ENCODE results near the gene CENPT.

DNA sequence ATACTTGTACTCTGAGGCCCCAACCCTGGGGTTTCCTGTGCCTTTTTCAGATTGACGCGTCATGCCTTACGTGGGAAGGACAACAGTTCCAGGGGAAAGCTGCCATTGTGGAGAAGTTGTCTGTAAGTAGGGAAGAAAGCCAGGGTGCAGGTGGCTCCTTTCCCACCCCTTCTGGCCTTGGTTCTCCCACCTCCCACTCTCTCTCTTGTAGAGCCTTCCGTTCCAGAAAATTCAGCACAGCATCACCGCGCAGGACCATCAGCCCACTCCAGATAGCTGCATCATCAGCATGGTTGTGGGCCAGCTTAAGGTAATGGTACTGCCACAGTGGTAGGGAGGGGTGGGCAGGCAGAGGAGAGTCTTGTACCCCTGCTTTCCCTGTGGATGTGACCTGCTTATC, 20.8 kb upstream of the CENPT start:
- TF ChIP-seq, protein P1, sequence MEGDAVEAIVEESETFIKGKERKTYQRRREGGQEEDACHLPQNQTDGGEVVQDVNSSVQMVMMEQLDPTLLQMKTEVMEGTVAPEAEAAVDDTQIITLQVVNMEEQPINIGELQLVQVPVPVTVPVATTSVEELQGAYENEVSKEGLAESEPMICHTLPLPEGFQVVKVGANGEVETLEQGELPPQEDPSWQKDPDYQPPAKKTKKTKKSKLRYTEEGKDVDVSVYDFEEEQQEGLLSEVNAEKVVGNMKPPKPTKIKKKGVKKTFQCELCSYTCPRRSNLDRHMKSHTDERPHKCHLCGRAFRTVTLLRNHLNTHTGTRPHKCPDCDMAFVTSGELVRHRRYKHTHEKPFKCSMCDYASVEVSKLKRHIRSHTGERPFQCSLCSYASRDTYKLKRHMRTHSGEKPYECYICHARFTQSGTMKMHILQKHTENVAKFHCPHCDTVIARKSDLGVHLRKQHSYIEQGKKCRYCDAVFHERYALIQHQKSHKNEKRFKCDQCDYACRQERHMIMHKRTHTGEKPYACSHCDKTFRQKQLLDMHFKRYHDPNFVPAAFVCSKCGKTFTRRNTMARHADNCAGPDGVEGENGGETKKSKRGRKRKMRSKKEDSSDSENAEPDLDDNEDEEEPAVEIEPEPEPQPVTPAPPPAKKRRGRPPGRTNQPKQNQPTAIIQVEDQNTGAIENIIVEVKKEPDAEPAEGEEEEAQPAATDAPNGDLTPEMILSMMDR (conservative IDR thresholded peaks at IDR 0.05; ENCODE audit: low read length): no peak
- no peak for TF ChIP-seq EZH2phosphoT487 (IDR thresholded peaks at IDR 0.05; ENCODE audit: borderline replicate concordance, low read depth, low read length)
